Adipocyte (in vitro differentiated cells): ENCODE results near the gene NUBP2.

Source experiments
- DNase-seq: peaks from one replicate; pipeline ENCODE4 v3.0.0-alpha.2; 2015; ENCODE audit warnings: low read depth
- H3K27me3 ChIP-seq: replicated peaks from 2 replicates; pipeline ENCODE4 v1.7.0; 2013; ENCODE audit warnings: mild to moderate bottlenecking, low read length, moderate library complexity; ENCODE audit not compliant: control insufficient read depth, insufficient read depth
- H3K36me3 ChIP-seq: 2 replicates; pipeline ENCODE4 v1.7.0; 2013; ENCODE audit warnings: low read length, mild to moderate bottlenecking, moderate library complexity; ENCODE audit not compliant: control insufficient read depth, insufficient read depth, severe bottlenecking
- H3K4me1 ChIP-seq: 2 replicates; pipeline ENCODE4 v1.7.0; 2013; ENCODE audit warnings: mild to moderate bottlenecking, low read length, moderate library complexity; ENCODE audit not compliant: control insufficient read depth, insufficient read depth
- H3K4me3 ChIP-seq: 2 replicates; pipeline ENCODE4 v1.7.0; 2013; ENCODE audit warnings: mild to moderate bottlenecking, low read length, moderate library complexity
- H3K9ac ChIP-seq: 2 replicates; pipeline ENCODE4 v1.7.0; 2013; ENCODE audit warnings: mild to moderate bottlenecking, low read length, moderate library complexity
- H3K9me3 ChIP-seq: 2 replicates; pipeline ENCODE4 v1.7.0; 2013; ENCODE audit warnings: mild to moderate bottlenecking, low read length, moderate library complexity; ENCODE audit not compliant: control insufficient read depth

NUBP2 gene

DNA sequence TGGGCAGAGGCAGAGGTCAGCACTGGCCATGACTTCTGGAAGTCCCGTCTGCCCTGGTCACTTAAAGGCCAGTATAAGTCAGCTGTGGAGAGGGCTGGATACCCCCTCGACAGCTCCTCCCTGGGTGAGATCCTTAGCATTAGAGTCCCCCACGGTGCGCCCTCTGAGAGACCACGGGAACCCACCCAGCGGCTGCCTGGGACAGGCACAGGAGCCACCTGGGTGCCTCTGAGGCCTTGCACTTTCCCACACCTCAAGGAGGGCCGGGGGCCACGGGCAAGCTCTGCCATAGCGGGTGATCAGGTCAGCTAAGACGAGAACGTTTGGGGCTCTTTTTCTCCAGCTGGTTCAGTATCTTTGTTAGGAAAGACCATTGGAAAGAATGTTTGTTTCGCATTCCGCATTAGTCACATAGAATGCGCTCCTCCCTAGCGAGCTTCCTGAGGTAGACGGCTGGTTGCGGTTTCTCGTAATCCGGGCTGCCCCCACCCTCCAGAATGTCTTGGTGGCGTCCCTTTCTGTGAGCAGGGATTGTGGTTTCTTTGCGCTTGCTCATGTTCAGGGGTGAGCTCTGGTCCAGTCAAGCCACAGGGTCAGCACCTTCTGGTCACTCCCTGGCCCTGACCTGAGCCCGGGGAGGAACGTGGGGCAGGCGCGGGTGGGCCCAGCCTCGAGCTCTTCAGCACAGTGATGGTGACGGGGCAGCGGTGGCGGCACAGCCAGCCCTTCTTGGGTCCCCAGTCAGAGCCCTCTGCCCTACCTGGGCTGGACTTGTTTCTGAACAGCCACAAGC is 36.7 kb upstream of the NUBP2 start:
- peaks cover 4% of the 10 kb centered on the region for H3K4me1 ChIP-seq
- no peak overlapping the region for H3K9ac ChIP-seq
- H3K9me3 ChIP-seq = no peaks in the 10 kb centered on the region
- H3K27me3 ChIP-seq = no peaks in the 10 kb centered on the region
- H3K4me3 ChIP-seq = no peak overlapping the region
- peak; percentile 90 for DNase-seq
- H3K36me3 ChIP-seq = peaks cover 58% of the 10 kb centered on the region

GRCh38 chr16:1746693-1747195 is 36.0 kb upstream of the NUBP2 start:
- no peak overlapping the region for H3K4me3 ChIP-seq
- no peak overlapping the region for H3K9ac ChIP-seq
- H3K9me3 ChIP-seq = no peaks in the 10 kb centered on the region
- H3K4me1 ChIP-seq = peaks cover 4% of the 10 kb centered on the region
- no peak for DNase-seq
- peaks cover 65% of the 10 kb centered on the region for H3K36me3 ChIP-seq
- no peaks in the 10 kb centered on the region for H3K27me3 ChIP-seq

- Histone ChIP-seq H3K4me1 (peaks cover 4% of the 10 kb centered on the region), H3K36me3 (peaks cover 71% of the 10 kb centered on the region), H3K27me3 (no peaks in the 10 kb centered on the region), H3K9ac (no peak overlapping the region), H3K9me3 (no peaks in the 10 kb centered on the region), H3K4me3 (no peak overlapping the region)
- DNase-seq = no peak
These were observed 34.8 kb upstream of the NUBP2 start for GRCh38 chr16:1747934-1748333.

GRCh38 chr16:1749152-1750117 is 33.3 kb upstream of the NUBP2 start:
- no peaks in the 10 kb centered on the region for H3K9me3 ChIP-seq
- peak; percentile 3 for DNase-seq
- H3K36me3 ChIP-seq = peaks cover 68% of the 10 kb centered on the region
- H3K27me3 ChIP-seq = no peaks in the 10 kb centered on the region
- no peak overlapping the region for H3K9ac ChIP-seq
- no peak overlapping the region for H3K4me3 ChIP-seq
- peaks cover 4% of the 10 kb centered on the region for H3K4me1 ChIP-seq

- H3K9ac ChIP-seq = no peak overlapping the region
- peaks cover 66% of the 10 kb centered on the region for H3K36me3 ChIP-seq
- DNase-seq = no peak
- H3K4me3 ChIP-seq = no peak overlapping the region
- H3K27me3 ChIP-seq = no peaks in the 10 kb centered on the region
- no peaks in the 10 kb centered on the region for H3K9me3 ChIP-seq
- H3K4me1 ChIP-seq = peaks cover 4% of the 10 kb centered on the region
These were observed 30.8 kb upstream of the NUBP2 start for GRCh38 chr16:1751946-1752345.

DNA sequence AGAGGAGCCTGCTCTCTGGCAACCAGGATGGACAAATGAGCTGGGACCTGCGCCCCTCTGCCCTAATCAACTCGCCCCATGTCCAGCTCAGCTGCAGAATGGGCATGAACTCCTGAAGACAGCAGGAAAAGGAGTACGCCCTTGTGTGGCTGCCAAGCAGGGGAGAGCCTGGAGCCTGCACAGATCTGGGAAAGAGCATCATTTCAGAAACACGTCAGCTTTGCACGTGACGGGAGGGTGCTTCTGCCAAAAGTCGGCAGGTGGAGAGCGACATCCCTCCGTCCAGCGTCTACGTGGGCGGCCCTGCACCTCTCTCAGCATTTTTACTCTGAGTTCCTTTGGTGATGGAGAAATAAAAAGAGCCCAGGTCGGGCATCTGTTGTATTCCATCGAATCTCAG is 29.9 kb upstream of the NUBP2 start:
- Histone ChIP-seq H3K4me3 (no peak overlapping the region), H3K4me1 (peaks cover 4% of the 10 kb centered on the region), H3K9ac (no peak overlapping the region), H3K36me3 (peaks cover 60% of the 10 kb centered on the region), H3K9me3 (no peaks in the 10 kb centered on the region), H3K27me3 (no peaks in the 10 kb centered on the region)
- DNase-seq = no peak

DNA sequence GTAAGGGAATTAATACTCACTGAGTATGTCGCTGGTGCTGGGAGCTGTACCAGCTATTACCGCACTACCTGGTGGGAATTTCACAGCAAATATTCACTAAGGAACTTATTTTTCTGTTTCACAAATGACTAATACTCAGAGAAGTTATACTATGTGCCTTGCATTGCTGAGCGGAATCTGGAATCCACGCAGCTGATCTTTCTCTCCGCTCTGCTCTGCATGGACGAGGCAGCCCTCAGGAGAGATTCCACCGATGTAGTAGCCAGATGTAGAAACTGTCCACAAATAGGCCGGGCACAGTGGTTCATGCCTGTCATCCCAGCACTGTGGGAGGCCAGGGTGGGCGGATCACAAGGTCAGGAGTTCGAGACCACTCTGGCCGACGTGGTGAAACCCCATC is 28.6 kb upstream of the NUBP2 start:
- Histone ChIP-seq H3K4me1 (peaks cover 4% of the 10 kb centered on the region), H3K9me3 (no peaks in the 10 kb centered on the region), H3K36me3 (peaks cover 55% of the 10 kb centered on the region), H3K4me3 (no peak overlapping the region), H3K9ac (no peak overlapping the region), H3K27me3 (no peaks in the 10 kb centered on the region)
- DNase-seq = no peak

DNA sequence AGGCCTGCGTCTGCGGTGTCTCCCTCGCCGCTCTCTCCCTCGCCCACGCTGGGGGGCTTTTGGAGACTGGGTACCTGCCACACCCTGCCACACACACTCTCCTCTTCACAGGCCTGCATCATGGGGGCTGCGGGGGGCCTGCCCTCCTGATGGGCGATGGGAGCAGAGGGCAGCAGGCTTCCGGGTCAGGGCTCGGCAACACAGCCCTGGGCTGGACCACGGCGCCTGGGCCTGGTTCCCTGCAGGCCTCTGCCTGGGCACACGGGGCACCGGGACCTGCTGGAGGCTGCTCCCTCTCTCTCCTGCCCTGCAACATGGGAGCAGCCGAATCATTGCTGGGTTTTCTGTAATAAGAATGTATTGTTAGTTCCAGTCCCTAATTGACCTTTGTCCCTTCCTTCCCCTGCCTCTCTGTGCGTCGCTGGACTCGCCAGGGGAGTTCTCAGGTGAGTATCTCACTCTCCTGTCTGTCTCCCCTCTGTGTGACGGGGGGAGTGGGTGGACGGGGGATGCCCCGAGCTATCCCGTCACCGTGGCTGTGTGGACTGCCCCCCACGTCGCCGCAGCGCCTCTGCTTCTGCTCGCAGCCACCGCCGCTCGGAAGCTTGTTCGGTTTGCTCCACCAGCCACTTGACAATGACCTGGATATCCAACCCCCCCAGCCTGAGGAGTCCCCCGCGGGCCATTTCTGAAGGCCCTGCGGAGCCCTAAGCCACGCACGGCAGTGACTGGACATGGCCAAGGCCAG is 24.9 kb upstream of the NUBP2 start:
- no peak for DNase-seq
- Histone ChIP-seq H3K9me3 (no peaks in the 10 kb centered on the region), H3K36me3 (peaks cover 61% of the 10 kb centered on the region), H3K4me3 (no peak overlapping the region), H3K4me1 (no peaks in the 10 kb centered on the region), H3K9ac (no peak overlapping the region), H3K27me3 (no peaks in the 10 kb centered on the region)

DNA sequence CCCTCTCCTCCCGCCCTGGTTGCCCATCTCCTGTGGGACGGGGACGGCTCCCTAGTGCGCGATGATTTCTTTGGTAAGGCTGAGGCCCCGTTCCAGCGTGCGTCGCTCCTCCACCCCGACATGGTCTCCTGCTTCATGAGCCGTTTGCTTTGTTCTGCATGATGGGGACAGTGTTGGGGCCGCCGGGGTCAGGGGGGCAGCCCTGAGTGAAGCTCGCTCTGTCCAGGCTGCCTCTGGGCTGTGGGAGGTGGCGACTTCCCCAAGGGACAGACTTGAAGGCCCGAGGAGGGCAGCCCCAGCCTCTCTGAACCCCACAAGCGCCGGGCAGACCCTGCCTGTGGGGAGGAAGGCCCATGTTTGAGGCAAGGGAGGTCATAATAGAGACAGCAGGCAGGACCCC is 23.8 kb upstream of the NUBP2 start:
- Histone ChIP-seq H3K4me3 (no peak overlapping the region), H3K4me1 (no peaks in the 10 kb centered on the region), H3K36me3 (peaks cover 65% of the 10 kb centered on the region), H3K9ac (no peak overlapping the region), H3K9me3 (no peaks in the 10 kb centered on the region), H3K27me3 (no peaks in the 10 kb centered on the region)
- DNase-seq = no peak

DNA sequence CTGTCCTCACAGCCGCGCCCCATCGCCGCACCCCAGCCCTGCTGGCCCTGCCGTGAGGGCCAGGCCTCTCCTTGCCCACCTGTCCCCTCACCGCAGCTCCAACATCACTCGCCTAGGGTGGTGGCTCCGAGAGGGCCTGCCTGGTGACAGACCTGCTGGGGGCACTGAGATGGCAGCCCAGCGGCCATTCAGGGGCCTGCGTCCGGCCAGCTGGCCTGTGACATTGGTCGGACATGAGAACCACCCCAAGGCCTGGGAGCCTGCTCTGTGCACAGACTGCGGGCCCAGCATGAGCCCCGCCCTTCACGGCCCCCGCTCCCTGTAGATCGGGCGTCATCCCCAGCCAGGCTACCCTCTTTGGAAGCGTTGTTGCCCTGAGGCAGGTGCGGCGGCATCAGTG is 23.2 kb upstream of the NUBP2 start:
- H3K9me3 ChIP-seq = no peaks in the 10 kb centered on the region
- no peaks in the 10 kb centered on the region for H3K27me3 ChIP-seq
- peaks cover 66% of the 10 kb centered on the region for H3K36me3 ChIP-seq
- H3K4me3 ChIP-seq = no peak overlapping the region
- no peak for DNase-seq
- no peaks in the 10 kb centered on the region for H3K4me1 ChIP-seq
- no peak overlapping the region for H3K9ac ChIP-seq

DNA sequence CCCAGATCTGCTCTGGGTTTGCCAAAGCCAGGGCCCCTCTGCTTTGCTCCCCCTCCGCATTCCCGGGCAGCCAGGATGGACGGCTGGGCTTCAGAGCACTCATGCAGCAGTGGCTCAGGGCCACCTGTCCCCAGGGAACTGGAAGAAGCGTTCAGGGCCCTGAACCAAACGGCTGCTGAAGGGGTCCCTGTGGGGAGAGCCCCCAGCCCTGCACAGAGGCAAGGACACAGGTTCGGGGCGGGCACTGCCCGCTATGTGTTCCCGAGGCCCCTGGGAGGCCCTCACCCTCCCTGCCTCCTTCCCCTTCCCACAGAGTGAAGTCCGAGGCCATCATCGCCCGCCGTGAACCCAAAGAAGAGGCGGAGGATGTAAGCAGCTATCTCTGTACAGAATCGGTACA is 21.8 kb upstream of the NUBP2 start:
- no peak overlapping the region for H3K9ac ChIP-seq
- H3K27me3 ChIP-seq = no peaks in the 10 kb centered on the region
- H3K9me3 ChIP-seq = no peaks in the 10 kb centered on the region
- DNase-seq = no peak
- peaks cover 69% of the 10 kb centered on the region for H3K36me3 ChIP-seq
- no peaks in the 10 kb centered on the region for H3K4me1 ChIP-seq
- H3K4me3 ChIP-seq = no peak overlapping the region
